ENCODE measurements around the gene ARHGEF25.

Gene ARHGEF25

GRCh38 chr12:57602544-57602943, 8.7 kb upstream of the ARHGEF25 start:
- POLR2A ChIA-PET = interaction anchor here (1.0 kb wide), 1 partner anchor 11 kb away, joined by 4 read pairs; no protein-coding TSS in a partner anchor
- CTCF ChIA-PET = interaction anchor here (0.6 to 2.1 kb wide), 3 partner anchors 10 to 20 kb away, joined by 3 to 7 read pairs (median 7); no protein-coding TSS in a partner anchor
- peaks cover 8% of the 10 kb centered on the region; the same call in 1 of the 2 replicates for H3K4me1 ChIP-seq (ENCODE audit: control insufficient read depth, insufficient read depth, low read length)
- H3K36me3 ChIP-seq (ENCODE audit: control insufficient read depth in 2 of 2, insufficient read depth in 1 of 2, low read length in 2 of 2) = peaks cover 5 to 53% of the 10 kb centered on the region in 2 experiments
- H3K4me3 ChIP-seq (ENCODE audit: low read depth, low read length) = no peak overlapping the region
- no peak overlapping the region for H3K27ac ChIP-seq (ENCODE audit: extremely low read depth, low read depth, low read length)
- TF ChIP-seq ZNF571 (tag by site-specific recombination; IDR thresholded peaks at IDR 0.05) (no peak), ZNF133 (tag by site-specific recombination; IDR thresholded peaks at IDR 0.05) (no peak), ZNF274 (IDR thresholded peaks at IDR 0.05; ENCODE audit: low read length) (no peak), ZNF274 (tag by site-specific recombination; IDR thresholded peaks at IDR 0.05; ENCODE audit: borderline replicate concordance) (no peak), ZXDB (tag by site-specific recombination; IDR thresholded peaks at IDR 0.05) (no peak), HOXC10 (CRISPR knock-in tag; IDR thresholded peaks at IDR 0.05) (no peak), CTCF (tag by site-specific recombination; IDR thresholded peaks at IDR 0.05) (no peak), ZEB2 (tag by site-specific recombination; IDR thresholded peaks at IDR 0.05) (no peak), SALL2 (tag by site-specific recombination; IDR thresholded peaks at IDR 0.05; ENCODE audit: borderline replicate concordance) (no peak)
- TF ChIP-seq, protein P1, sequence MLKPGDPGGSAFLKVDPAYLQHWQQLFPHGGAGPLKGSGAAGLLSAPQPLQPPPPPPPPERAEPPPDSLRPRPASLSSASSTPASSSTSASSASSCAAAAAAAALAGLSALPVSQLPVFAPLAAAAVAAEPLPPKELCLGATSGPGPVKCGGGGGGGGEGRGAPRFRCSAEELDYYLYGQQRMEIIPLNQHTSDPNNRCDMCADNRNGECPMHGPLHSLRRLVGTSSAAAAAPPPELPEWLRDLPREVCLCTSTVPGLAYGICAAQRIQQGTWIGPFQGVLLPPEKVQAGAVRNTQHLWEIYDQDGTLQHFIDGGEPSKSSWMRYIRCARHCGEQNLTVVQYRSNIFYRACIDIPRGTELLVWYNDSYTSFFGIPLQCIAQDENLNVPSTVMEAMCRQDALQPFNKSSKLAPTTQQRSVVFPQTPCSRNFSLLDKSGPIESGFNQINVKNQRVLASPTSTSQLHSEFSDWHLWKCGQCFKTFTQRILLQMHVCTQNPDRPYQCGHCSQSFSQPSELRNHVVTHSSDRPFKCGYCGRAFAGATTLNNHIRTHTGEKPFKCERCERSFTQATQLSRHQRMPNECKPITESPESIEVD (tag by site-specific recombination; IDR thresholded peaks at IDR 0.05) = no peak
- H3K9me3 ChIP-seq (ENCODE audit: control insufficient read depth, insufficient read depth, low read depth, low read length) = no peaks in the 10 kb centered on the region

GRCh38 chr12:57603324-57603723, 7.9 kb upstream of the ARHGEF25 start:
- no peaks in the 10 kb centered on the region for H3K9me3 ChIP-seq (ENCODE audit: control insufficient read depth, insufficient read depth, low read depth, low read length)
- ChIA-PET POLR2A (interaction anchor here (0.9 to 1.3 kb wide), 3 partner anchors 12 to 71 kb away, joined by 3 to 4 read pairs (median 3); partner anchors contain the start of gene DCTN2), CTCF (interaction anchor here (0.6 to 2.1 kb wide), 5 partner anchors 11 to 21 kb away, joined by 3 to 7 read pairs (median 5); no protein-coding TSS in a partner anchor)
- H3K27ac ChIP-seq (ENCODE audit: extremely low read depth, low read depth, low read length) = peak overlapping the region; percentile 27
- peaks cover 5 to 55% of the 10 kb centered on the region in 2 experiments for H3K36me3 ChIP-seq (ENCODE audit: control insufficient read depth in 2 of 2, insufficient read depth in 1 of 2, low read length in 2 of 2)
- peaks cover 8% of the 10 kb centered on the region; the same call in 1 of the 2 replicates for H3K4me1 ChIP-seq (ENCODE audit: control insufficient read depth, insufficient read depth, low read length)
- no peak for TF ChIP-seq GLIS2 (tag by site-specific recombination; IDR thresholded peaks at IDR 0.05)
- TF ChIP-seq, protein P2, sequence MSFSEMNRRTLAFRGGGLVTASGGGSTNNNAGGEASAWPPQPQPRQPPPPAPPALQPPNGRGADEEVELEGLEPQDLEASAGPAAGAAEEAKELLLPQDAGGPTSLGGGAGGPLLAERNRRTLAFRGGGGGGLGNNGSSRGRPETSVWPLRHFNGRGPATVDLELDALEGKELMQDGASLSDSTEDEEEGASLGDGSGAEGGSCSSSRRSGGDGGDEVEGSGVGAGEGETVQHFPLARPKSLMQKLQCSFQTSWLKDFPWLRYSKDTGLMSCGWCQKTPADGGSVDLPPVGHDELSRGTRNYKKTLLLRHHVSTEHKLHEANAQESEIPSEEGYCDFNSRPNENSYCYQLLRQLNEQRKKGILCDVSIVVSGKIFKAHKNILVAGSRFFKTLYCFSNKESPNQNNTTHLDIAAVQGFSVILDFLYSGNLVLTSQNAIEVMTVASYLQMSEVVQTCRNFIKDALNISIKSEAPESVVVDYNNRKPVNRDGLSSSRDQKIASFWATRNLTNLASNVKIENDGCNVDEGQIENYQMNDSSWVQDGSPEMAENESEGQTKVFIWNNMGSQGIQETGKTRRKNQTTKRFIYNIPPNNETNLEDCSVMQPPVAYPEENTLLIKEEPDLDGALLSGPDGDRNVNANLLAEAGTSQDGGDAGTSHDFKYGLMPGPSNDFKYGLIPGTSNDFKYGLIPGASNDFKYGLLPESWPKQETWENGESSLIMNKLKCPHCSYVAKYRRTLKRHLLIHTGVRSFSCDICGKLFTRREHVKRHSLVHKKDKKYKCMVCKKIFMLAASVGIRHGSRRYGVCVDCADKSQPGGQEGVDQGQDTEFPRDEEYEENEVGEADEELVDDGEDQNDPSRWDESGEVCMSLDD (tag by site-specific recombination; IDR thresholded peaks at IDR 0.05) = no peak
- no peak for TF ChIP-seq ZNF549 (tag by site-specific recombination; IDR thresholded peaks at IDR 0.05)
- TF ChIP-seq ZBTB20 (tag by site-specific recombination; IDR thresholded peaks at IDR 0.05) = no peak
- TF ChIP-seq, protein P3, sequence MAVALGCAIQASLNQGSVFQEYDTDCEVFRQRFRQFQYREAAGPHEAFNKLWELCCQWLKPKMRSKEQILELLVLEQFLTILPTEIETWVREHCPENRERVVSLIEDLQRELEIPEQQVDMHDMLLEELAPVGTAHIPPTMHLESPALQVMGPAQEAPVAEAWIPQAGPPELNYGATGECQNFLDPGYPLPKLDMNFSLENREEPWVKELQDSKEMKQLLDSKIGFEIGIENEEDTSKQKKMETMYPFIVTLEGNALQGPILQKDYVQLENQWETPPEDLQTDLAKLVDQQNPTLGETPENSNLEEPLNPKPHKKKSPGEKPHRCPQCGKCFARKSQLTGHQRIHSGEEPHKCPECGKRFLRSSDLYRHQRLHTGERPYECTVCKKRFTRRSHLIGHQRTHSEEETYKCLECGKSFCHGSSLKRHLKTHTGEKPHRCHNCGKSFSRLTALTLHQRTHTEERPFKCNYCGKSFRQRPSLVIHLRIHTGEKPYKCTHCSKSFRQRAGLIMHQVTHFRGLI (tag by site-specific recombination; IDR thresholded peaks at IDR 0.05) = no peak
- TF ChIP-seq ZNF148 (tag by site-specific recombination; IDR thresholded peaks at IDR 0.05; ENCODE audit: borderline replicate concordance) = no peak
- TF ChIP-seq, protein P1 (tag by site-specific recombination; IDR thresholded peaks at IDR 0.05) = no peak
- H3K4me3 ChIP-seq (ENCODE audit: low read depth, low read length) = no peak overlapping the region

All from HEK293 (cell line).